Endothelial cell (in vitro differentiated cells): Measurements from ENCODE around the gene ZNF35. TPM values are rescaled to one million over a fixed set of nuclear protein-coding genes. Genes with fewer than 3 reads are reported as not detected.

Experiments
- DNase-seq: peaks from one replicate; pipeline ENCODE4 v3.0.0; 2021; ENCODE audit warnings: low spot score
- H3K27ac Mint-ChIP-seq: one replicate; pipeline ENCODE4 v1.8.0; 2021; ENCODE audit warnings: mixed read lengths, inconsistent platforms; ENCODE audit not compliant: unreplicated experiment
- H3K27me3 Mint-ChIP-seq: one replicate; pipeline ENCODE4 v1.8.0; 2021; ENCODE audit warnings: mild to moderate bottlenecking, moderate library complexity, mixed read lengths, inconsistent platforms; ENCODE audit not compliant: unreplicated experiment
- H3K36me3 Mint-ChIP-seq: one replicate; pipeline ENCODE4 v1.8.0; 2021; ENCODE audit warnings: mild to moderate bottlenecking, low read depth, mixed read lengths, inconsistent platforms; ENCODE audit not compliant: unreplicated experiment
- H3K4me1 Mint-ChIP-seq: one replicate; pipeline ENCODE4 v1.8.0; 2021; ENCODE audit warnings: mild to moderate bottlenecking, mixed read lengths, inconsistent platforms; ENCODE audit not compliant: unreplicated experiment
- H3K4me3 Mint-ChIP-seq: one replicate; pipeline ENCODE4 v1.8.0; 2021; ENCODE audit warnings: mild to moderate bottlenecking, mixed read lengths, inconsistent platforms; ENCODE audit not compliant: unreplicated experiment
- H3K9me3 Mint-ChIP-seq: one replicate; pipeline ENCODE4 v1.8.0; 2021; ENCODE audit warnings: mixed read lengths, inconsistent platforms; ENCODE audit not compliant: unreplicated experiment
- total RNA-seq: library from RNA; stranded (reverse); fragmentation: NEBNext Ultra II Directional; extraction: Animal tissue kit (Norgen Biotek cat#: 25700); gene quantifications from one replicate; pipeline ENCODE4 v1.2.1, GENCODE V29; 2021; ENCODE audit not compliant: unreplicated experiment
- TF ChIP-seq, protein P1 (sequence below): fragments of 200-600 bp; sonication (generic); IDR thresholded peaks from one replicate; pipeline ENCODE4 v1.5.0; 2021; ENCODE audit warnings: antibody characterized with exemption; ENCODE audit not compliant: unreplicated experiment

The ZNF35 gene
- total RNA-seq, 1 donor from 2014 or later = 29.1 TPM

GRCh38 chr3:44680921-44681455 is 32.5 kb downstream of the ZNF35 start:
- H3K27ac Mint-ChIP-seq = no peak overlapping the region
- H3K4me1 Mint-ChIP-seq = peaks cover 3% of the 10 kb centered on the region
- no peak overlapping the region for H3K4me3 Mint-ChIP-seq
- H3K36me3 Mint-ChIP-seq = peaks cover 25% of the 10 kb centered on the region
- TF ChIP-seq, protein P1, sequence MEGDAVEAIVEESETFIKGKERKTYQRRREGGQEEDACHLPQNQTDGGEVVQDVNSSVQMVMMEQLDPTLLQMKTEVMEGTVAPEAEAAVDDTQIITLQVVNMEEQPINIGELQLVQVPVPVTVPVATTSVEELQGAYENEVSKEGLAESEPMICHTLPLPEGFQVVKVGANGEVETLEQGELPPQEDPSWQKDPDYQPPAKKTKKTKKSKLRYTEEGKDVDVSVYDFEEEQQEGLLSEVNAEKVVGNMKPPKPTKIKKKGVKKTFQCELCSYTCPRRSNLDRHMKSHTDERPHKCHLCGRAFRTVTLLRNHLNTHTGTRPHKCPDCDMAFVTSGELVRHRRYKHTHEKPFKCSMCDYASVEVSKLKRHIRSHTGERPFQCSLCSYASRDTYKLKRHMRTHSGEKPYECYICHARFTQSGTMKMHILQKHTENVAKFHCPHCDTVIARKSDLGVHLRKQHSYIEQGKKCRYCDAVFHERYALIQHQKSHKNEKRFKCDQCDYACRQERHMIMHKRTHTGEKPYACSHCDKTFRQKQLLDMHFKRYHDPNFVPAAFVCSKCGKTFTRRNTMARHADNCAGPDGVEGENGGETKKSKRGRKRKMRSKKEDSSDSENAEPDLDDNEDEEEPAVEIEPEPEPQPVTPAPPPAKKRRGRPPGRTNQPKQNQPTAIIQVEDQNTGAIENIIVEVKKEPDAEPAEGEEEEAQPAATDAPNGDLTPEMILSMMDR = no peak
- no peaks in the 10 kb centered on the region for H3K9me3 Mint-ChIP-seq
- DNase-seq = no peak
- H3K27me3 Mint-ChIP-seq = no peaks in the 10 kb centered on the region

DNA sequence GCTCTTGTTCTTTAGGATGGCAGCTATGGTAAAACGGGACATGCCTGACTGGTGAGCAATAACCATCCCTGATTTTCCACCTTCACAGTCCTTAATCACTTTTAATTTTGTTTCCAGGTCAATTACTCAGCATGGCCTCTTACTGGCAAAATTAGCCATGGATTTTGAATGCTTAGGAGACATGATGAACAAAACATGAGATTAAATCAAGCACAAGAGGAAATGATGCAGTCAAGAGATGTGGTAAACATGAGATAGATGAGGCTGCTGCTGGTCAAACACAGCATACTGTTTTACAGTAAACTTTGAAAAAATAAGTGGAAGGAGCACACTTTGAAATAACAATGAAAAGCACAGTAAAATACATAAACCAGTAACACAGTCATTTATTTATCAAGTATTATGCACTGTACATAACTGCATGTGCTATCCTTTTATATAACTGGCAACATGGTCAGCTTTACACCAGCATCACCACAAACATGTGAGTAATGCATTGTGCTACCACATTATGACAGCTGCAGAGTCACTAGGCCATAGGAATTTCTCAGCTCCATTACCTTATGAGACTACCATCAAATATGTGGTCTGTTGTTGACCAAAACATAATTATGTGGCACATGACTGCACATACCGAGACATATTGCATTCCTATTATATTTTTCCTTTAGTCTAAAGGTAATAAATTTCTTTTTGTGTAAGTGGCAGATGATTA is 33.8 kb downstream of the ZNF35 start:
- Mint-ChIP-seq H3K4me3 (no peak overlapping the region), H3K4me1 (peaks cover 3% of the 10 kb centered on the region), H3K27ac (no peak overlapping the region), H3K27me3 (no peaks in the 10 kb centered on the region), H3K9me3 (no peaks in the 10 kb centered on the region), H3K36me3 (peaks cover 25% of the 10 kb centered on the region)
- DNase-seq = no peak
- TF ChIP-seq, protein P1 = no peak

GRCh38 chr3:44685128-44685800 is 36.7 kb downstream of the ZNF35 start:
- Mint-ChIP-seq H3K36me3 (peaks cover 33% of the 10 kb centered on the region), H3K9me3 (peaks cover 11% of the 10 kb centered on the region), H3K27me3 (peaks cover 5% of the 10 kb centered on the region), H3K4me1 (peaks cover 3% of the 10 kb centered on the region), H3K27ac (peak overlapping the region; percentile 62), H3K4me3 (peak overlapping the region; percentile 92)
- DNase-seq = peak; percentile 68
- TF ChIP-seq, protein P1 = no peak

DNA sequence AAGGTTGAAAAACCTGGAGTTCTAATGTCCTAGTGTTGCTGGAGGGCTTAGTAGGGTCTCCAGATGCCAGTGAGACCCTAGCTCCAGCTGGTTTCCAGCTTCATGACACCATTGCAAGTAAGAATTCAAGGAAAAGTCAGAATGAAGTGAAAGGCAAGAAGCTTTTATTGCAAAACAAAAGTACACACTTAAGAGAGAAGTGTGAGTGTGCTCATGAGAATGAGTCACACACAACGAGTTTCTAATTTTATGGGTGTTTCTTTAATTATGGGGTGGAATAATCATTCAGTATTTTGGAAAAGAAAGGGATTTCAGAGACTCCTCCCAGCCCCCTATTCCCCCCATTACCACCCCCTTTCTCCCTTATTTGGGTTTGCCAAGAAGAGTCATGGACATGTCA is 39.4 kb downstream of the ZNF35 start:
- peaks cover 11% of the 10 kb centered on the region for H3K9me3 Mint-ChIP-seq
- peaks cover 7% of the 10 kb centered on the region for H3K27me3 Mint-ChIP-seq
- H3K36me3 Mint-ChIP-seq = peaks cover 22% of the 10 kb centered on the region
- peaks cover 3% of the 10 kb centered on the region for H3K4me1 Mint-ChIP-seq
- no peak for DNase-seq
- TF ChIP-seq, protein P1 = no peak
- no peak overlapping the region for H3K4me3 Mint-ChIP-seq
- no peak overlapping the region for H3K27ac Mint-ChIP-seq

Other genes with a start within 250 kb of the ZNF35 start
- 31.5 TPM for gene ZNF445, start 171.1 kb upstream of the ZNF35 start, total RNA-seq
- gene ZKSCAN7, start 93.5 kb upstream of the ZNF35 start, total RNA-seq = 2.2 TPM
- 15.5 TPM for gene ZNF660, start 63.8 kb upstream of the ZNF35 start, total RNA-seq
- gene ZNF197, start 23.7 kb upstream of the ZNF35 start, total RNA-seq = 29.6 TPM
- 2.6 TPM for gene ZNF502, start 63.9 kb downstream of the ZNF35 start, total RNA-seq
- 4.7 TPM for gene ZNF501, start 80.9 kb downstream of the ZNF35 start, total RNA-seq
- 37.9 TPM for gene KIAA1143, start 112.9 kb downstream of the ZNF35 start, total RNA-seq
- 6.0 TPM for gene KIF15, start 113.1 kb downstream of the ZNF35 start, total RNA-seq
- gene TMEM42, start 213.2 kb downstream of the ZNF35 start, total RNA-seq = 17.7 TPM
- not detected for gene TGM4, start 225.9 kb downstream of the ZNF35 start, total RNA-seq